ENCODE results near the gene GPATCH4. TPM values are rescaled to one million over a fixed set of nuclear protein-coding genes. Genes with fewer than 3 reads are reported as not detected.

GPATCH4 gene
- total RNA-seq, 1 donor from 2014 or later, result 14.1 TPM

- intact Hi-C loops (cut with micrococcal nuclease), result loop anchor here (2.0 kb wide), 1 partner anchor 24 kb away; no protein-coding TSS in a partner anchor
- no peak for DNase-seq
- ATAC-seq, result no peak
Observed at GRCh38 chr1:156584813-156585212, 16.5 kb downstream of the GPATCH4 start.

DNA sequence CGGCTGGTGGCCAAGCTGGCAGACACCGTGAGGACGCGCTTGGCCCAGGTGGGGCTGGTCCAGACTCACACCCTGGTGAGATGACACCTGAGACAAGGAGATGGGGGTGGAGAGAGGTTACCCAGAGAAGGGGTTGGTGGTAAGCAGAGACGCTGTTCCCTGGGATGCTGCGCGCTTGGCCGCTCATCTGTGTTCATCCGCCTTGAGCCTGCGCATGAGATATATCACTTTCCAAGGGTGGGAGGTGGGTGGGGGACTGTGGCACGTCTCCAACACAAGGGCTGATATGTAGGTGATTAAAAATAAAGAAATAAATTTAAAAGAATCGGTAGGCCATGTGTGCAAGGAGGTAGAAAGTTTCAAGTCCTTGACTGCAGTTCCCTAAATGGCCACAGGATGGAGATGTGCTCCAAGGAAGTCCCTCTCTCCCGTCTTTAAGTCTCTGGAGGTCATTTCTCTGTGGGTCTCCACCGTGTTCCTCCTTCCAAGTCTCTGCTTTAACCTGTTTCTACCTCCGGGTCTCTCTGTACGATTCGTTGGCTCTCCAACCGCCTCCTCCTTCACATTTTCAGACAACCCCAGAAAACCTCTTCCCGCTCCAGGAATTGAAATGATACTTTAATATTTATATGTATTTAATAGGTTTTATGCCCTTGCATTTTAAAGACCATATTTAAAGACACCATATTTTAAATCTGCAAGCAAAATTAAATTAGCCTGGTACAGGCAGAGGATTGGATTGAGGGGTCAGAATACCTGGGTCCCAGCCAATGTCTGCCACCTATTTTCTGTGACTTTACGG is 17.3 kb downstream of the GPATCH4 start:
- intact Hi-C loops (cut with micrococcal nuclease), result loop anchor here (2.0 kb wide), 1 partner anchor 25 kb away; no protein-coding TSS in a partner anchor
- DNase-seq (peak; percentile 37), ATAC-seq (peak; percentile 58)

- DNase-seq (no peak), ATAC-seq (no peak)
- intact Hi-C loops (cut with micrococcal nuclease), result no loop called here
Observed at GRCh38 chr1:156582388-156583017, 18.8 kb downstream of the GPATCH4 start.

GRCh38 chr1:156581661-156582387 is 19.5 kb downstream of the GPATCH4 start:
- DNase-seq (no peak), ATAC-seq (no peak)
- intact Hi-C loops (cut with micrococcal nuclease), result no loop called here

GRCh38 chr1:156579472-156579871 is 21.8 kb downstream of the GPATCH4 start, which contains the start of gene TTC24:
Gene TTC24 (plus strand): TSS chr1:156579723. CDS start chr1:156581365, 1,642 bp downstream.
- intact Hi-C loops (cut with micrococcal nuclease), result no loop called here
- ATAC-seq (no peak), DNase-seq (no peak)

DNA sequence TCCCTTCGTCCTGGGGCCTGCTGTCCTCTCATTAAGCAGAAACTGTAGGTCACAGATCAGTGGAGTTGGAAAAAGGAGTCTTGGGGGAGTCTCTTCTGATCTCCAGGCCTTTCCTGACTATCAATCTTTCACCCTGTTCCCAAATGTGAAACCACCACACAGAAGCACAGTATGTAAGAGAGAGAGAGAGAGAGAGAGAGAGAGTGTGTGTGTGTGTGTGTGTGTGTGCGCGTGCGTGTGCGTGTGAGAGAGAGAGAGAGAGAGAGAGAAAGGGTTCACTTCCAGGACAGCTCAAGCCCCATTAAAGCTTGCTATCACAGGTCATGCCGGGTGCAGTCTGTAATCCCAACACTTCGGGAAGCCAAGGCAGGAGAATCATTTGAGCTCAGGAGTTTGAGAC is 23.2 kb downstream of the GPATCH4 start:
- intact Hi-C loops (cut with micrococcal nuclease), result no loop called here
- no peak for ATAC-seq

GRCh38 chr1:156577550-156577949 is 23.7 kb downstream of the GPATCH4 start:
- ATAC-seq (no peak), DNase-seq (no peak)
- intact Hi-C loops (cut with micrococcal nuclease), result no loop called here

More for the DNA sequence above, 23.2 kb downstream of the GPATCH4 start:
- no peak for DNase-seq

- no peak for DNase-seq
- no peak for ATAC-seq
- intact Hi-C loops (cut with micrococcal nuclease), result no loop called here
Observed at GRCh38 chr1:156574039-156574633, 27.1 kb downstream of the GPATCH4 start.

DNA sequence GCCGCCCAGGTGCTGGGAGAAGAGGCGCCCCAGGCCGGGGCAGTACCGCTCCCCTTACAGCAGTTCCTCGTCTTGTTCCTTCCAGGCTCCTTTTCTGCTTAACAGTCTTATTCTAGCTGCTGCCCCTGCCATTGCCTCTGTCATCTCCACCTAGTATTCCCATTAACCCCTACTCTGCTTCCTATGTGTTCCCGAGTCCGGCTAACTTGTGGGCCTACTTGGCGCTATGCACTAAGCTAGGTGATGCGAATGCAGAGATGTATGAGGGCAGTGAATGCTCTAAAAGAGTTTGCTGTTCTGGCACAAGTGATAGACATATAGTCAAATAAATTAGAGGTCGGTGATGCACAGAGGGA is 28.6 kb downstream of the GPATCH4 start:
- DNase-seq, result no peak
- no peak for ATAC-seq
- intact Hi-C loops (cut with micrococcal nuclease), result no loop called here

- DNase-seq (peak; percentile 84), ATAC-seq (peak; percentile 96)
- intact Hi-C loops (cut with micrococcal nuclease), result no loop called here
Observed at GRCh38 chr1:156571919-156572662, 29.2 kb downstream of the GPATCH4 start, which contains the start of gene IQGAP3. Gene IQGAP3 (minus strand): TSS chr1:156572565. CDS start chr1:156572529, 36 bp downstream.

- intact Hi-C loops (cut with micrococcal nuclease), result no loop called here
- ATAC-seq, result no peak
- no peak for DNase-seq
Observed at GRCh38 chr1:156571261-156571852, 29.9 kb downstream of the GPATCH4 start.

- intact Hi-C loops (cut with micrococcal nuclease), result no loop called here
- DNase-seq, result no peak
- ATAC-seq, result no peak
Observed at GRCh38 chr1:156566436-156566835, 34.8 kb downstream of the GPATCH4 start.

DNA sequence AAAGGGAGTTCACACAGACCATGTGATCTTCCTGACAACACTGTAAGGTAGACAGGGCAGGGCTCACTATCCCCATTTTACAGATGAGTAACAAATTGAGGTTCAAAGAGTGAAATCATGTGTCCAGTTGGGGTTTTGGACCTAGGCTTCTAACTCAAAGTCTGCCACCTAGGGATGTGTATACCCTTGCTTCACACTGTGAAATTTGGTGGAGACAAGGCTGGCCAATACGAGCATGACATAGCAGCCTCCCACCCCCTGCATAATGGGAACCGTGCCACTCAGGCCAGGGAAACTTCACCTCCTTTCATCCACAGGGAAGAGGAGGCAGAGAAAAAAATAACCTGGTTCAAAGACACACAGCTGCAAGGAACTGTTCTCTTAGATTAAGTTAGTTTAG is 35.8 kb downstream of the GPATCH4 start:
- intact Hi-C loops (cut with micrococcal nuclease), result no loop called here
- ATAC-seq, result no peak
- no peak for DNase-seq

GRCh38 chr1:156560585-156561163 is 40.6 kb downstream of the GPATCH4 start:
- DNase-seq (peak; percentile 49), ATAC-seq (peak; percentile 86)
- intact Hi-C loops (cut with micrococcal nuclease), result no loop called here

DNA sequence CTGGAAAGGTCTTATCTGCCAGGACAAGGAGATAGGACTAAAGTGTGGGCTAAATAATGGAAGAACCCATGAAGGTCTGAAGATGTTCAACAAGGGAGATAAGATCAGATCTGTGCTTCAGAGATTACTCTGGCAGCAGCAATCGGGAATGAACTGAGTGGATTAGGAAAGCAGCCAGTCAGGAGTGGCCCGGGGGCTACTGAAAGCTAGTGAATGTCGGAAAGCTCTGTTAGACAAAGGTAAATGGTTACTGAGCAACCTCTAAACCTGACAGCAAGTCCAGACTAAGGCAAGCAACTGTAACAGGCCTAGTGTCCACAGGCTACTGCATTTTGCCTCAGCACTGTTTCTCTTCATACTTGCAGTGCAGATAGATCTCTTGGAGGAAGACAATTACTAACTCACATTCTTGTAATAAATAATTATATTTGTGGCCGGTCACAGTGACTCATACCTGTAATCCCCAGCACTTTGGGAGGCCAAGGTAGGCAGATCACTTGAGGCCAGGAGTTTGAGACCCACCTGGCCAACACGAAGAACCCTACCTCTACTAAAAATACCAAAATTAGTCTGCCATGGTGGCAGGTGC is 41.4 kb downstream of the GPATCH4 start:
- DNase-seq, result no peak
- intact Hi-C loops (cut with micrococcal nuclease), result no loop called here
- ATAC-seq, result no peak

GRCh38 chr1:156559086-156559796 is 42.0 kb downstream of the GPATCH4 start:
- DNase-seq, result no peak
- intact Hi-C loops (cut with micrococcal nuclease), result no loop called here
- no peak for ATAC-seq

DNA sequence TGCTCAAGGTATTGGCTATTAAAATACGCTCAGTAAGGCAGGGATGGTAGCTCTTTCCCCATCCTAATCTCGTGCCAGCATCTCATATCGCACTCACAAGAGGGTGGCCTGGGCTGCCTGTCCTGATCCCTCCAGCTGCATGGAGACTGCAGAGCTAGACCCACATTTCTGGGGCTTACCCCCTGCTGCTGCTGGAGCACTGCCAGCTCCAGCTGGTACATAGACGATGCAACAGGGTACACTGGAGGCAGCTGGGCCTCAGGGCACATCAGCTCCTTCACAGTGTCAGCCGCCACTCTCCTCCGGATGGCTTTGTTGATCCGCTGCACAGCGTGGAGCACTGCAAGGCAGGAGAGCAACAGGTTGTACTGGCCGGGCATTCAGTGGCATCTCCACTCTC is 44.9 kb downstream of the GPATCH4 start:
- DNase-seq (no peak), ATAC-seq (no peak)
- intact Hi-C loops (cut with micrococcal nuclease), result no loop called here

All from left ventricle myocardium superior (tissue), 1 donor.